ENCODE results near the gene RAD51B.

The RAD51B gene

GRCh38 chr14:68690089-68690958 lies 870.7 kb downstream of the RAD51B start:
- H3K4me3 ChIP-seq (replicated peaks in 1 of 2; ENCODE audit: low read depth in 2 of 2, low read length in 2 of 2), result no peak overlapping the region
- TF ChIP-seq, protein P1, sequence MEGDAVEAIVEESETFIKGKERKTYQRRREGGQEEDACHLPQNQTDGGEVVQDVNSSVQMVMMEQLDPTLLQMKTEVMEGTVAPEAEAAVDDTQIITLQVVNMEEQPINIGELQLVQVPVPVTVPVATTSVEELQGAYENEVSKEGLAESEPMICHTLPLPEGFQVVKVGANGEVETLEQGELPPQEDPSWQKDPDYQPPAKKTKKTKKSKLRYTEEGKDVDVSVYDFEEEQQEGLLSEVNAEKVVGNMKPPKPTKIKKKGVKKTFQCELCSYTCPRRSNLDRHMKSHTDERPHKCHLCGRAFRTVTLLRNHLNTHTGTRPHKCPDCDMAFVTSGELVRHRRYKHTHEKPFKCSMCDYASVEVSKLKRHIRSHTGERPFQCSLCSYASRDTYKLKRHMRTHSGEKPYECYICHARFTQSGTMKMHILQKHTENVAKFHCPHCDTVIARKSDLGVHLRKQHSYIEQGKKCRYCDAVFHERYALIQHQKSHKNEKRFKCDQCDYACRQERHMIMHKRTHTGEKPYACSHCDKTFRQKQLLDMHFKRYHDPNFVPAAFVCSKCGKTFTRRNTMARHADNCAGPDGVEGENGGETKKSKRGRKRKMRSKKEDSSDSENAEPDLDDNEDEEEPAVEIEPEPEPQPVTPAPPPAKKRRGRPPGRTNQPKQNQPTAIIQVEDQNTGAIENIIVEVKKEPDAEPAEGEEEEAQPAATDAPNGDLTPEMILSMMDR (IDR thresholded peaks at IDR 0.05; ENCODE audit: low read depth, low read length), result no peak
- no peak for DNase-seq (ENCODE audit: low read depth in 2 of 2)

- TF ChIP-seq, protein P1 (IDR thresholded peaks at IDR 0.05; ENCODE audit: low read depth, low read length), result no peak
- no peak overlapping the region for H3K4me3 ChIP-seq (replicated peaks in 1 of 2; ENCODE audit: low read depth in 2 of 2, low read length in 2 of 2)
These were observed 871.6 kb downstream of the RAD51B start for GRCh38 chr14:68691031-68691791.

GRCh38 chr14:68691792-68692118 lies 872.2 kb downstream of the RAD51B start:
- TF ChIP-seq, protein P1 (IDR thresholded peaks at IDR 0.05; ENCODE audit: low read depth, low read length), result no peak
- no peak overlapping the region for H3K4me3 ChIP-seq (replicated peaks in 1 of 2; ENCODE audit: low read depth in 2 of 2, low read length in 2 of 2)
- no peak for DNase-seq (ENCODE audit: low read depth in 2 of 2)

More at GRCh38 chr14:68691031-68691791, 871.6 kb downstream of the RAD51B start:
- no peak for DNase-seq (ENCODE audit: low read depth in 2 of 2)

DNA sequence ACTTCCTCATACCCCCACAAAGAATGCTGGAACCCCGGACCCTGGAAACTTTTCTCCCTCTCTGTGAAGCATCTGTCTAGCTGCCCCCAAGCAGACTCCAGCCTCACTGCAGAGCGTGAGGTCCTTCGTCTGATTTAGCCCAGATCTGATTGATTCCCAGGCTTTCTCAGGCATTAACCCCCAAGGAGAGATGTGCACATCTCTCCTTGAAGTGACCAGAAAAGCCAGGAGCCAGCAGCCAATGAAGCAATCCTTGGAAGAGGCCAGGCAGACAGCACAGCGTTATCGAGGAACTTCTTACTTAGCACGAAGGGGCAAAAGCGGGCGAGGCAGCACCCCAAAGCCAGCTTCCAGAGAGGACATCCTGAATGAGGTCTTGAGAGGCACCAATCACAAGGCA lies 872.6 kb downstream of the RAD51B start:
- TF ChIP-seq, protein P1 (IDR thresholded peaks at IDR 0.05; ENCODE audit: low read depth, low read length), result no peak
- no peak for DNase-seq (ENCODE audit: low read depth in 2 of 2)

DNA sequence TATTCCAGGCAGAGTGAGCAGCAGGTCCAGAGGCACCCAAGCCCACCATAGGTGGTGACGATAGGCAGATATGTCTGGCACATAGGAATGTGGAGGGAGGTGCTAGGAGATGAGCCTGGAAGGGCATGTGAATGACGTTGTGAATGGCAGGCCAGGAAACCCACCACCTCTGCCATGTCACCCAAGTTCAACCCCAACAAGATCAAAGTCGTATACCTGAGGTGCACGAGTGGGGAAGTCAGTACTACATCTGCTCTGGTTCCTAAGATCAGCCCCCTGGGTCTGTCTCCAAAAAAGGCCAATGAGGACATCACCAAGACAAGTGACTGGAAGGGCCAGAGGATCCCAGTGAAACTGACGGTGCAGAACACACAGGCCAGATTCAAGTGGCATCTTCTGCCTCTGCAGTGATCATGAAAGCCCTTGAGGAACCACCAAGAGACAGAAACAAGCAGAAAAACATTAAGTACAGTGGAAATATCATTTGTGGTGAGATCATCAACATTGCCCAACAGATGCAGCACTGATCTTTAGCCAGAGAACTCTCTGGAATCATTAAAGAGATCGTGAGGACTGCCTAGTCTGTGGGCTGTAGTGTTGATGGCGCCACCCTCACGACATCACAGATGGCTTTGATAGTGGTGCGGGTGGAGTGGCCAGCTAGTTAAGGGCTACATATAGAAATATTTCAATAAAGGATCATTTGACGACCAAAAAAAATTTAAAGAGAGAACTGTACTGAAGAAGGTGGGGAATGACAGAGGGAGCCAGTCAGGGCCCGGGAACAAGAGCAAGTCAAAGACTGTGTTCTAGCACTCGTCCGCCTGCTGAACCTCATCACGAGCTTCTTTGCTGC lies 873.6 kb downstream of the RAD51B start:
- TF ChIP-seq, protein P1 (IDR thresholded peaks at IDR 0.05; ENCODE audit: low read depth, low read length), result no peak
- peak; percentile 73 to 88 for DNase-seq (ENCODE audit: low read depth in 2 of 2)
- H3K4me3 ChIP-seq (replicated peaks in 1 of 2; ENCODE audit: low read depth in 2 of 2, low read length in 2 of 2), result no peak overlapping the region

More for the DNA sequence above, 872.6 kb downstream of the RAD51B start:
- no peak overlapping the region for H3K4me3 ChIP-seq (replicated peaks in 1 of 2; ENCODE audit: low read depth in 2 of 2, low read length in 2 of 2)

GRCh38 chr14:68693926-68694325 lies 874.3 kb downstream of the RAD51B start:
- TF ChIP-seq, protein P1 (IDR thresholded peaks at IDR 0.05; ENCODE audit: low read depth, low read length), result no peak
- no peak for DNase-seq (ENCODE audit: low read depth in 2 of 2)
- H3K4me3 ChIP-seq (replicated peaks in 1 of 2; ENCODE audit: low read depth in 2 of 2, low read length in 2 of 2), result no peak overlapping the region

All from cardiac fibroblast (primary cell).